Testis (tissue), 2 donors: ENCODE data around the gene CUEDC1.

Experiments used
- POLR2A ChIP-seq: fragments of 450-650 bp; IDR thresholded peaks from one replicate; pipeline ENCODE4 v1.6.1; 2017; ENCODE audit warnings: antibody characterized with exemption, mild to moderate bottlenecking, moderate library complexity
- TF ChIP-seq, protein P1 (sequence below), 3 experiments: fragments of 450-650 bp in 2 of 3; fragments of 200-600 bp in 1 of 3; sonication (generic) in 1 of 3; IDR thresholded peaks; one replicate each; pipeline ENCODE4 v1.5.1; 2016 to 2019; ENCODE audit warnings: antibody characterized with exemption in 3 of 3, mild to moderate bottlenecking in 2 of 3, moderate library complexity in 1 of 3

DNA sequence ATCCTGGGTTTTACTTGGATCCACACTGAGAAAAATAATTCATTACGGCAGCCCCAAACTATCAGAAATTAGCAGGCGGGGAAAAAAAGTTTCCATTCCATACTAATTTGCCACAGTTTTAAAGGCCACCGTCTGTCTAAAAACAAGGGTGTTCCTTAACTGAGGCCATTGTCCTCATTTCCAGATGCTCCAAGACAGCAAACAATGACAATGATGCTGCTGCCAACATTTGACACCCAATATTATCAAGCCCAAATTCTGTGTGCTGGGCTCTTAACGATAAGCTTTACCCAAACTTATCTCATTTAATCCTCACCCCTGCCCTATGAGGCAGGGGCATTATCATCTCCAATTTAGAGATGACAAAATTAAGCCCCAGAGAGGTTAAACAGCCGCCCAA lies 26.3 kb downstream of the CUEDC1 start:
- TF ChIP-seq POLR2A: no peak
- TF ChIP-seq, protein P1, sequence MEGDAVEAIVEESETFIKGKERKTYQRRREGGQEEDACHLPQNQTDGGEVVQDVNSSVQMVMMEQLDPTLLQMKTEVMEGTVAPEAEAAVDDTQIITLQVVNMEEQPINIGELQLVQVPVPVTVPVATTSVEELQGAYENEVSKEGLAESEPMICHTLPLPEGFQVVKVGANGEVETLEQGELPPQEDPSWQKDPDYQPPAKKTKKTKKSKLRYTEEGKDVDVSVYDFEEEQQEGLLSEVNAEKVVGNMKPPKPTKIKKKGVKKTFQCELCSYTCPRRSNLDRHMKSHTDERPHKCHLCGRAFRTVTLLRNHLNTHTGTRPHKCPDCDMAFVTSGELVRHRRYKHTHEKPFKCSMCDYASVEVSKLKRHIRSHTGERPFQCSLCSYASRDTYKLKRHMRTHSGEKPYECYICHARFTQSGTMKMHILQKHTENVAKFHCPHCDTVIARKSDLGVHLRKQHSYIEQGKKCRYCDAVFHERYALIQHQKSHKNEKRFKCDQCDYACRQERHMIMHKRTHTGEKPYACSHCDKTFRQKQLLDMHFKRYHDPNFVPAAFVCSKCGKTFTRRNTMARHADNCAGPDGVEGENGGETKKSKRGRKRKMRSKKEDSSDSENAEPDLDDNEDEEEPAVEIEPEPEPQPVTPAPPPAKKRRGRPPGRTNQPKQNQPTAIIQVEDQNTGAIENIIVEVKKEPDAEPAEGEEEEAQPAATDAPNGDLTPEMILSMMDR (IDR thresholded peaks at IDR 0.05): no peak
